ENCODE measurements around the gene RNF32.
A peak's percentile ranks its signal among the peaks of the same experiment; 100 is the strongest.
"Not testable (repeated sequence)": the region's sequence is repeated elsewhere in the genome, so short reads cannot be mapped to it uniquely, and the experiment has no call there.

RNF32 gene

DNA sequence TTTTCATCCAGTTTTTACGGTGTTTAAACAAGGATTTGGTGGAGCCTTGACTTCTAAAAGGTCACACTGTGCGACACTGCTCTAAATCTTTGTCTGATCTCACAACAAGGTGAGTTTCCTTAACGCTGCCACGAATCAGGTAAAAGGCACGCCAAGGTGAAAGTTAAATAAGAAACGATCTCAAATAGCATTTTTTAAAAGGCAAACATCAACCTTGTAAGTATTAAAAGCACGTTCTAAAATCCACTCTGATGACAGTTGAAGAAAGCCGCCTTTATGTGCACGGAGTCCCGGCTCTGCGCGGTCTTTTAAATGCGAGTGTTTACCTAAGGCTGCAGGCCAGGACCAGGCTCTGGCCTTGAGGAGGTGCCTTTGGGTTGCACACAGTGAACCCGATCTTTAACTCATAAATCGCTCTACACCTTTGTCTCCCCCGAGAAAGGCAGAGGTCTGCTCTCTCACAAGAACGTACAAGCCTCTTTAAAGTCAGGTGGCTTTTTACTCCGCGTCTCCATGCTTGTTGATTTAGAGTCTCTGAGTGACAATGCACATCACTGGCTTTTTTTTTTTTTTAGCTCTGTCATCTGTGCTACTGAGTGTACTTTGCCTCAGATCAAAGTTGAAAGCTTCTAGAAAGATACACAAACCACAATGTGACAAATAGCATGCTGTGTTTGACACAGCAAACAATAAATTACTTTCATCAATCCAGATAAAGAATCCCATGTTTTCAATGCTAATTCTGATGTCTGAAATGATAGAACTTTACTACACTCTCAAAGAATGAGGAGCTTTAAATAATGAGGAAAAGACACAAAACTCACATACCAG lies 25.9 kb upstream of the RNF32 start:
- no peak for DNase-seq

DNA sequence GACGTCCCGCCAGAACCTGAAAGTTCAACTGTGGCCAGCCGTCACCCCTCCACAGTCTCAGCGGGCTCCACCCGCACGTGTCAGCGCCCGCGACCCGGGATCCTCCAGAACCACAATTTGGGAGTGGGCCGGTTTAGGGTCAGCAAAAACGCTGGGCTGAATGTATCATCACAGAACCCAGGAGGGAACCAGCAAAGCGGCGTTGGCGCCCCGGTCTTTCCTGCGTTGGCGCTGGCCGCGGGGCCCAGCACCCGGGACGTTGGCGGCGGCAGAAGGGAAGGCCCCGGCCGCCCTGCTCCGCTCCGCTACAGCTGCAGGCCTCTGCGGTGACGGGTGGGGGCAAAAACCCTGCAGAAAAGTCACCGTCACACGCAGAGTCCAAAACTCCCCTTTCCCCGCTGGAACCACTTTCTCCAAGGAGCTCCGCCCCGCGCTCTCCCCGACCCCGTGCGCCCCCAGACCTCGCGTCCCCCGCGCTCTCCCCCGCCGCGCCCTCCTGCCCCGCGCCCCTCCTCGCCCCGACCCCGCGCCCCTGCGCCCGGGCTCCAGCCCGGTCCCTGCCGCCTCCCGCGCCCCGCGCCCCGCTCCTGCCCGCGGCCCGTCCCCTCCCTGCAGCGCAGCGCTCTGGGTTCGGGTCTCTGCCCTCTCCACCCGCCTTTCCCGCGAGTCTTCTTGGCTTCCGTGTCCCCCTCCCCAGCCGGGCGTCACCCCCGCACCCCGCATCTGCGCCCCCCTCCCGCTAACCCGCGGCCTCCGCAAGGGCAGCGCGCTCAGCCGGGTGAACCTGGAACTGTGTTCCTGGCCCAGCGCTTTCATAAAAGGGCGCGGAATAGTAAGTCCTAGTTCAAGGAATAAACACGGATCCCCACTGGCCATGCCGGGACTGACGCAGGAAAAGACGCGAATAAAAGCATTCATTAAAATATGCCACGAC lies 24.0 kb upstream of the RNF32 start:
- DNase-seq: no peak

DNA sequence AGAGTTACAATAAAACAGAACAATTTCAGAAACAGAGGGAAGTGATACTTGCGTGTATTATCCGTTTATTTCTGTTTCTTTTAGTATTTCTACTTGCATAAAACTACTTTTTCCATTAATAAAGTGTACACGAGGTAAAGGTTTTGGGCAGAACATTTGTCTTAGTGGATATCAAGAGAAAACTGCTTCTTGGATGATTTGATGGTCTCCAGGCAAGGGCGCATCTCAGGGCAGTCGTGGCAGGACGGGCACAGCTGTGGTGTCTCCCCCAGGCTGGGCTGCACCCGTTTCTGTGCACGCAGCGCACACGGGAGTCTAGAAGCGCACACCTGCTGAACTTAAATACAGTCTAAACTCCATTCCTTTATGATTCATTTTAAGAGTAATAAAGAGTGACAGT lies 23.4 kb upstream of the RNF32 start:
- DNase-seq: no peak

DNA sequence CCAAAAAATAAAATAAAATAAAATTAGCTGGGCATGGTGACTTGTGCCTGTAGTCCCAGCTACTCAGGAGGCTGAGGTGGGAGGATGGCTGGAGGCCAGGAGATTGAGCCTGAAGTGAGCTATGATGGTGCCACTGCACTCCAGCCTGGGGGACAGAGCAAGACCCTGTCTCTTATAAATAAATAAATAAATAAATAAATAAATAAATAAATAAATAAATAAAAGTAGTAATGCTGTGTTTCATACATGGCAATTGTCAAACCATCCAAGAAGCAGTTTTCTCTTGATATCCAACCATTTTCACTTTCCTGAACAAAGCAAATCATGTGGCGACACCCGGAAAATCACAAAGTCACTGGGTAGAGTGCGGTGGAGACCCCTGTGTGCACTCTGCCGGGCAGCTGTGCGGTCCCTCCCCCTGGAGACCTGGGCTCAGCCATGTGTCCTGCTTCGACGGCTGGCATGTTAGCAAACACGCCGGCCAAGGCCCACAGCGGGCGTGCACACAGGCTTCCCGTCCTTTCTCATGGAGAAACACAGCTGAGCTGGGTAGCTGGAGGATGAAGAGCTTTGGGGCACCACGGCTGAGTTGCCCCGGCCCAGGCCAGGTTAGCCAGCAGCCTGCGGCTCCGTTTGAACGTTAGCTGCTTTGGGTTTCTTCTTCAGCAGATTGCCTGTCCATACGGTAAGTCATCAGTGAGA lies 22.3 kb upstream of the RNF32 start:
- DNase-seq: no peak

DNA sequence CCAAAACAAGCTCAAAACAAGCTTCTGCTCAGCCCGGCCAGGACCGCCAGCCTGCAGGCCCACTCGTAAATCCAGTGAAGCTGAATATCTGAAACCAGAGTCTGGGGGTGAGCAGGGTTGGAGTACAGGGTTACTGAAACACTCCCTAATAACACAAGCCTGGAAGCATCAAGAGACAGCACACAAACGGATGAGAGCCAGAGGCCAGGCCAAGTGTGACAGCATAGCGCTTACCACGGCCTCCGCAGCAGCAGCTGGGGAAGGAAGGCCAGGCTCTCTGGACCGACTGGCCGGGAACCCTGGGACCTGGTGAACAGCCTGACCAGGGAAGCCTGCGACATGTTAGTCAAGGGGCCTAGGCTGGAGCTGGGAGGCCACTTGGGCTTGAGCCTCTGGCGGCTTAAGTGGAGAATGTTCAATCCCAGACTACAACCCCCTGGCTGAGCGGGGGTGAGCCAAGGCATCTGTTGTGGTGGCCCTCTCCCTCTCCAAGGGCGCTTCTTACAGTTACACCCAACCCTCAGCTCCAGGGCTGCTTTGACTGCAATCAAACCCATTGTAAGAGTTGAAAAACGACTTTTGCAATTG lies 21.7 kb upstream of the RNF32 start:
- DNase-seq: no peak

DNA sequence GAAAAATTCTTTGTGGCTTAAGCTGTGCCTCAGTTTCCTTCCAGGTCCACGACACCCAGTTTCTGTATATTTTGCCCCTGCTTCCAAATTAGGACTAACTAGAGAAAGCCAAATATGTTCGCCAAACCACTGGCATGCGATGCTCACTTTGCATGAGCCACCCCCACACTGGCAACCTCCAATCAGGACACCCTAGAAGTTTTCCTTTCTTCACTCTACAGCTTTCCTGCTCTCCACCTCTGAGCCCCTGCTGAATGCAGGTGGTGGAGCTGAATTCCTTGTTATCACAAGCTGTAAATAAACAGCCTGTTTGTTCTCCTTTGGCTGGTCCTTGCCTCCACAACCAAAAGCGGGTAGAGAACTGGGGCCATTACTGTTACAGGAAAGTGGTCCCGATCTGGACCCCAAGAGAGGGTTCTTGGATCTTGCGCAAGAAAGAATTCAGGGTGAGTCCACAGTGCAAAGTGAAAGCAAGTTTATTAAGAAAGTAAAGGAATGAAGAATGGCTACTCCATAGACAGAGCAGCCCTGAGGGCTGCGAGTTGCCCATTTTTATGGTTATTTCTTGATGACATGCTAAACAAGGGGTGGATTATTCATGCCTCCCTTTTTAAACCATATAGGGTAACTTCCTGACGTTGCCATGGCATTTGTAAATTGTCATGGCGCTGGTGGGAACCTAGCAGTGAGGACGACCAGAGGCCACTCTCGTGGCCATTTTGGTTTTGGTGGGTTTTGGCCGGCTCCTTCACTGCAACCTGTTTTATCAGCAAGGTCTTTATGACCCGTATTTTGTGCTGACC lies 20.9 kb upstream of the RNF32 start:
- DNase-seq: not testable (repeated sequence)

DNA sequence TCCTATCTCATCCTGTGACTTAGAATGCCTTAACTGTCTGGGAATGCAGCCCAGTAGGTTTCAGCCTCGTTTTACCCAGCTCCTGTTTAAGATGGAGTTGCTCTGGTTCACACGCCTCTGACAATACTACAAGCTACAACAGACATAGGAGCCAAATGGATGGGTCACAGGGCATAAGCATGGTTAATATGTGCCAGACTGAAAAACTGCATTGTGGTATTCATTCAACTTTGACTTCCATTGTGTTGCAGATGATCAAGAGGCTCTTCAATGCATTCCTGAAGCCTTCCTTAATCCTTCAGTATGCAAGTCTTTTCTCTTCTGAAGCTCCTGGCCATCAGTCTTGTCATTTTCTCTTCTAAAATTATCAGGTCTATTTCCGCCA lies 20.3 kb upstream of the RNF32 start:
- no peak for DNase-seq

DNA sequence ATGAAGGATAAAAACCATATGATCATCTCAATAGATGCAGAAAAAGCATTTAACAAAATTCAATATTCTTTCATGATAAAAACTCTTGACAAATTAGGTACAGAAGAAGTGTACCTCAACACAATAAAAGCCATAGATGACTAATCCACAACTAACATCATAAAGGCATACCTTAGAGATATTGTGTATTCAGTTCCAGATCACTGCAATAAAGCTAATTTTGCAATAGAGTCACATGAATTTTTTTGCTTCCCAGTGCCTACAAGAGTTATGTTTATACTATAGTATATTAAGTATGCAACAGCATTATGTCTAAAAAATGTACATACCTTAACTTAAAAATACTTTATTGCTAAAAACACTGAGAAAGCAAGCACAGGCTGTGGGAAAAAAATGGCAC lies 18.9 kb upstream of the RNF32 start:
- no peak for DNase-seq

DNA sequence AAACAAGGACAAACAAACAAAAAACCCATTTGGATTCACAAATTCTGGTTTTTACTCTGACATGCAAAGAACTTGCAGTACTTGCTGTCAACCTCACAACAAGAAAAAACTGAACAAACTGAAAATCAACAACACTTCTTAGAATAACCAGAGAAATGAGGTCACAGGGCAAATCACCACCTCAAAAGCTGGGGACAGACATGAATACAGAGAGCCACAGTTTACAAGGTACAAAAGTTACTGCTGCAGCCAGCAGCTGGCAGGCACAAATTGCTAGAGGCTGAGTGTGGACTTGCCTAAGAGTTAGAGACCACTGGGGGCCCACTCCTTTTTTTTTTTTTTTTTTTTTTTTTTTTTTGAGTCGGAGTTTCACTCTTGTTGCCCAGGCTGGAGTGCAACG lies 15.0 kb upstream of the RNF32 start:
- no peak for DNase-seq

DNA sequence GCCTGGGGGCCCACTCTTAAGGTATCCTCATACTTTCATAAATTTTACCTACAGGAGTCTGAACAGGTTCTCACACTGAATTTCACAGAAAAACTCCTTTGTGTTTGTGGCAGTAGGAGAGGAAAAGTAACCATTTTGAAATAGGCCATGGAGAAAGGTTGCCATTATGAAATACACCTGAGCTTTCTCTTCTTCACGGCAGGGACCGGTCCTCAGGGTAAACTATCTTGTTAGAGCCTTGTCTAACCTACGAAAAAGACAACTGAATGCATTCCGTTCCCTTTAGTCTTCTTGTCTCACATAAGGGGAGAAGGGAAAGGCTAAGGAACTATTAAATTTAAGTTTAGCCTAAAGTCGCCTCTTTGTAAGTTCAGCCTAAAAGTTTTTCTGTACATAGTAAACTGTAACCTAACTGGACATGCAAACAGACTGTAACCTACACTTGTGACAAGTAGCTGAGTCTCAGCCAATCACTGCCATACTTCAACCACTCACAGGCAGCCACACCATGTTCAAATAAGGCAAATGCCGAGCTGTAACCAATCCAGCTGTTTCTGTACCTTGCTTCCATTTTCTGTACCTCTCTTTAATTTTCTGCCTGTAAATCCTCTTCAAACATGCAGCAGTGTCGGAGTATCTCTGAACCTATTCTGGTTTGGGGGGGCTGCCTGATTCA lies 14.2 kb upstream of the RNF32 start:
- no peak for DNase-seq

DNA sequence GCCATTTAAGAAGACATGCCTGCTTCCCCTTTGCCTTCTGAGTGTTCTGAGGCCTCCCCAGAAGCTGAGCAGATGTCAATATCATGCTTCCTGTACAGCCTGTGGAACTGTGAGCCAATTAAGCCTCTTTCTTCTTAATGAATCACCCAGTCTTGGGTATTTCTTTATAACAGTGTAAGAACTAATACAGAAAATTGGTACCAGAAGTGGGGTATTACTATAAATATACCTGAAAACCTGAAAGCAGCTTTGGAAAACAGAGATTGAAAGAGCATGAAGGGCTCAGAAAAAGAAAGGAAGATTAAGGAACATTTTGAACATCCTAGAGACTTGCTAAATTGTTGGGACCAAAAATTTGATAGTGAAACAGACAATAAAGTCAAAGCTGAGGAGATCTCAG lies 12.0 kb upstream of the RNF32 start:
- DNase-seq: no peak

DNA sequence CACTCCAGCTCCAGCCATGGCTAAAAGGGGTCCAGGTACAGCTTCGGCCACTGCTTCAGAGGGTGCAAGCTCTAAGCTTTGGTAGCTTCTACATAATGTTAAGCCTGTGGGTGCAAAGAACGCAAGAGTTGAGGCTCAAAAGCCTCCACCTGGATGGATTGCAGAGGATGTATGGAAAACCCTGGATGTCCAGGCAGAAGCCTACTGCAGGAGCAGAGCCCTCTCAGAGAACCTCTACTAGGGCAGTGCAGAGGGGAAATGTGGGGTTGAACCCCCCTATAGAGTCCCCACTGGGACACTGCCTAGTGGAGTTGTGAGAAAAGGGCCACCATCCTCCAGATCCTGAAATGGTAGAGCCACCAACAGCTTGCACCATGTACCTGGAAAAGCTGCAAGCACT lies 10.7 kb upstream of the RNF32 start:
- DNase-seq: no peak

DNA sequence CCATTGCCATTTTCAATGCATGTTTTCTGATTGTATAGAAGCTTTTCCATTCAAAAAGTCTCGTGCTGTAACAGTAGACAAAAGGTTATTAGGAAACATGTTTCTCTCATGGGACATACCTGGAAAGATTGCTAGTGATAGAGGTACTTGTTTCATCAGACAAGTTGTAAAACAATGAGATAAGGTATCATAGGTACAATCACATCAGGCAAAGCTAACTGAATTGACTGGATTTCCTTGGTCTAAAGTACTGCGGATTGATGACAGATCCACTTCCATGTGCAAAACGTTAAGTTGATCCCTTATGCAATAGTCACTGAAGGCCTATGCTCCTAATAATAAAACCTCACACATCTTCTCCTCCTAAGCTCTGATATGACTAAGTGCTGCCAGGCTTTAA lies 6.5 kb upstream of the RNF32 start:
- DNase-seq: no peak

DNA sequence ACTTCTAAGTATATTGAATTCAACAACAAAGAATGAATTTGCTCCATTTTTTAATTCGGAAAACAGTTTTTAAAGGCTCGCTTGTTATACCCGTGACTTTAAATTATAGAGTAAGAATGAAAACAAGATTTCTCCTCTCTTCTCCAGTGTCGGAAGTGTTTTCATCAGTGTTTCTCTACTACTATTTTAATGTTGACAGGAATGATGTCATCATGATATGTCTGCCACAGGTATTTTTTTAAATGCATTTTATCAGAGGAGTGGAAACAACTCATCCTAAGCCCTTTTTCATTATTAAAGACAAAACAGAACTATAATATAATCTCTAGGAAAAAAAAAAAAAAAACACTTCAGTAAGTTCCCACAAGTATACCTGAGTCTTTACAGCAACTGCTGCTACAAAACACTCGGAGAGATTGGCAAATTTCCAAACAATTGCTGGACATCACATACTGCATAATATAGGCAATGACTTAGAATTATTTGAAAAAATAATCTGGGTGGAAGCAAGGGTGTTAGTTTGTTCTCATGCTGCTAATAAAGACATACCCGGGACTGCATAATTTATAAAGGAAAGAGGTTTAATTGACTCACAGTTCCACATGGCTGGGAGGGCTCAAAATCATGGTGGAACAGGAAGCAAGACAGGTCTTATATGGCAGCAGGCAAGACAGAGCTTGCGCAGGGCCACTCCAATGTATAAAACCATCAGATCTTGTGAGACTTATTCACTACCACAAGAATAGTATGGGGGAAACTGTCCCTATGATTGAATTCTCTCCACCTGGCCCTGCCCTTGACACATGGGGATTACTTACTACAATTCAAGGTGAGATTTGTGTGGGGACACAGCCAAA lies 4.8 kb upstream of the RNF32 start:
- DNase-seq: no peak

DNA sequence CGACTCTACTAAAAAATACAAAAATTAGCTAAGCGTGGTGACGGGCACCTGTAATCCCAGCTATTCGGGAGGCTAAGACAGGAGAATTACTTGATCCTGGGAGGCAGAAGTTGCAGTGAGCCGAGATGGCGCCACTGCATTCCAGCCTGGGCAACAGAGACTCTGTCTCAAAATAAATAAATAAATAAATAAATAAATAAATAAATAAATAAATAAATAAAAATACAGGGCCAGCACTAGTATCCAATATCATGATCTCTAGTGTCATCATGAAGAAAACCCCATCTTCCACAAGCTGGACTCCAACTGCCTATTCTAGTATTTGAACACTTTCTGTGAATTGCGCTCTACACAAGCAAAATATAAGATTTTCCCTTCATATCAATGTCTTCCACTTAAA lies 3.5 kb upstream of the RNF32 start:
- DNase-seq: not testable (repeated sequence)

DNA sequence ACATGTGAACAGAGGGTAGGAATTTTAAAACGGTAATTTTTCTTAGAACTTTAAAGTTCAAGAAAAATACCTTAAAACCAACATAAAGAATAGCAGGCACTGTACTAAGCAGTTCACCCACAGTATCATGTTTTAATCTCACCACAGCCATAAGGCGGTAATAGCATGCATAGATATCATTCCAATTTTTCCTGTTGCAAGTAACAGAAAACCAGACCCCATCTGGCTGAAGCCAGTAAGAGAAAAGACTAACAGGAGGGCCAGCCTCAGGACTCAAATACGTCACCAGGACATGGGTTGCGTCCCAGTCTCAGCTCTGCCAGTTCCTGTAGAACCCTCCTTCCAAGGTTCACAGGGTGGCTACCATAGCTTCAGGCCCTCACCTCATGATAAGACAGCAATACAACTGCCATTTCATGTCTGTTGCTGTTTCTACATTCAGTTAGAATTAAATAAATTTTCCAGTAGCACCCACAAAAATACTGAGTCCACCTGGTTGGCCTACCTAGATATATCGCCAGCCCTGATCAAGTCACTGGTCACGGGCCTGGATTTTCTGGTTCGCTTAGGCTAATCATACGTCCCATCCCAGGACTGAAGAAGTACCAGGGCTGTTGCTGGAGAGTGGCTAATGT lies 2.0 kb upstream of the RNF32 start:
- DNase-seq: no peak

DNA sequence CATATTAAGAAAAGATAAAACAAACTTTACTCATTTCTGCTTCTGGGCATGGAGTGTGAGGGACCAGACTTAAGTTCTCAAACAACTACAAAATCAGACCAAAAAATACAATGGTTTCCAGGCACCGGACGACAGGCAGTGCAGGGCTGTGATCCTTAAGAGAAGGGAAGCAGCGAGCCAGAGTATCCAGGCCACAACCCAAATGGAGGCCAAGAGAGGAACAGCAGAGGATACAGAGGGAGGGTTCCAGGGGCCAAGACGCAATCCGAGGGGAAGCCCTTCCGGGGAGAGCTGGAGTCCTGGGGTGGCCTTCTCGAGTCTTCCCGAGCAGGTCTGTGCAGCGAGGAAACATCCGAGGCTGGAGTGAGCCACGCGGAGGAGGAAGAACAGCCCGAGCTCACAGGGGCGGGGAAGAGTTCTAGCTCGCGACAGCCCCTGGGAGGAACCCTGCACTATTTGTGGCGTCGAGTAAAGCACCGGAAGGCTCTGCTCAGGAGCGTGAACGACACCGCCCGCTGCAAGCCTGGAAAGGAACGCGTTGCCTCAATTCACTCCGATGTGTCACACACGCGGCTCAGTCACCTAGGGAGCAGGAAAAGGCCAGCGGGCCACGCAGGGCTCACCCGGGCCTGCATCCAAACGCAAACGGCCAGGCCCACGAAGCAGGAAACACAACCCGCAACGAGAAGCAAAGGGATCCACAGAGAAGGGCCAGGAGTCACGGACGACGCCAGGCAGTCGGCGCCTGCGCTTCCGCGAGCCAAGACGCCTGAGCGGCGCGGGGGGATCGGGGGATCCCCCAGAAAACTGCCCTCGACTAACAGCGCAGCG lies 933 bp upstream of the RNF32 start:
- no peak for DNase-seq

DNA sequence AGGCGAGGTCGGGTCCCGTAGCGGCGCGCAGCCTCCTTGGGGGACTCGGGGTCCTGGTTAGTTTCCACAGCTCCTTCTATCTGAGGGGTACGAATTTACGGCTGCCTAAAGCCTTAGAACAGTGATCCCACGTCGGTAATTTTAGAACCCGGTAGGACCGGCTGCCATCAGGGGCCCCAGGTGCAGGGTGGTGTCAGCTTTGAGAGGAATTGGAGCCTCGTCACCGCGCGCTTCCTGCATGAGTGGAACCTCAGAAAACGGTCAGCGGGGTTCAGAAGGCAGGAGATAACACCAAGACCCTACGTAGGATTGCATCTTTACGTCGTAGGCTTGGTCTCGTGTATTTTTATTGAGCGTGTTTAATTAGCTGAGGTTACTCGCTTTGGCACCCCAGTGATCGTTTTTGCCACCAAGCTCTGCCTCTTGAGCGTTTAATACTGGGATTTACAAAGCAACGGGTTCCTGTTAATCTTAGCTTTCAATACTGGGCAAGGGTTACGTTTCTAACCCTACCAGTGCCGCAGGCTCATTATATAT lies 443 bp downstream of the RNF32 start:
- peak; percentile 62 for DNase-seq

Measured in CD4-positive, alpha-beta T cell treated with Interleukin-12 subunit alpha and Interleukin-12 subunit beta, for 1 hour (primary cell).